ENCODE data around the gene YBX2. TPM values are rescaled to one million over a fixed set of nuclear protein-coding genes. Genes with fewer than 3 reads are reported as not detected.

The YBX2 gene
- total RNA-seq, 1 donor = under 0.01 TPM

Small RNAs within 50 kb of the gene (small RNA-seq; reads per million reads assigned to genes)
- gene AC026954.2 (not detected), gene RF00019 (not detected)

Other genes starting within 250 kb of the YBX2 start
- not detected in 2 replicates for gene CLEC10A, start 214.4 kb downstream of the YBX2 start, total RNA-seq
- gene ASGR2, start 179.8 kb downstream of the YBX2 start, total RNA-seq = not detected in 2 replicates
- 0.79 TPM in 1 of 2 replicates, not detected in the other for gene ASGR1, start 115.3 kb downstream of the YBX2 start, total RNA-seq
- gene DLG4, start 74.8 kb downstream of the YBX2 start, total RNA-seq = 2.5 and 11.8 TPM in 2 replicates
- 304 and 499 TPM in 2 replicates for gene ACADVL, start 74.7 kb downstream of the YBX2 start, total RNA-seq
- gene DVL2, start 60.1 kb downstream of the YBX2 start, total RNA-seq = 82.5 and 91.1 TPM in 2 replicates
- 43.6 and 47.1 TPM in 2 replicates for gene PHF23, start 55.2 kb downstream of the YBX2 start, total RNA-seq
- 155 and 349 TPM in 2 replicates for gene GABARAP, start 52.2 kb downstream of the YBX2 start, total RNA-seq
- 28.7 and 34.3 TPM in 2 replicates for gene CTDNEP1, start 42.9 kb downstream of the YBX2 start, total RNA-seq
- gene ELP5, start 42.4 kb downstream of the YBX2 start, total RNA-seq = 31.0 and 42.6 TPM in 2 replicates
- gene CLDN7, start 32.2 kb downstream of the YBX2 start, total RNA-seq = 3.9 and 15.2 TPM in 2 replicates
- not detected in 2 replicates for gene SLC2A4, start 12.9 kb downstream of the YBX2 start, total RNA-seq
- gene EIF5A, start 13.0 kb upstream of the YBX2 start, total RNA-seq = 237 and 847 TPM in 2 replicates
- 43.2 and 91.3 TPM in 2 replicates for gene GPS2, start 20.7 kb upstream of the YBX2 start, total RNA-seq
- 18.9 and 25.1 TPM in 2 replicates for gene NEURL4, start 34.7 kb upstream of the YBX2 start, total RNA-seq
- gene ACAP1, start 41.9 kb upstream of the YBX2 start, total RNA-seq = under 0.01 and 0.33 TPM in 2 replicates
- 9.4 and 12.6 TPM in 2 replicates for gene KCTD11, start 57.5 kb upstream of the YBX2 start, total RNA-seq
- not detected in 2 replicates for gene TMEM95, start 60.5 kb upstream of the YBX2 start, total RNA-seq
- gene TNK1, start 86.5 kb upstream of the YBX2 start, total RNA-seq = 14.1 and 27.5 TPM in 2 replicates
- 51.8 and 64.1 TPM in 2 replicates for gene PLSCR3, start 99.9 kb upstream of the YBX2 start, total RNA-seq
- 83.7 and 304 TPM in 2 replicates for gene TMEM256, start 109.5 kb upstream of the YBX2 start, total RNA-seq
- gene NLGN2, start 113.2 kb upstream of the YBX2 start, total RNA-seq = 4.9 and 9.8 TPM in 2 replicates
- not detected in 2 replicates for gene SPEM1, start 125.7 kb upstream of the YBX2 start, total RNA-seq
- gene SPEM2, start 131.0 kb upstream of the YBX2 start, total RNA-seq = not detected in 2 replicates
- not detected in 2 replicates for gene SPEM3, start 134.2 kb upstream of the YBX2 start, total RNA-seq
- 8.6 and 16.8 TPM in 2 replicates for gene TMEM102, start 140.8 kb upstream of the YBX2 start, total RNA-seq
- gene FGF11, start 144.9 kb upstream of the YBX2 start, total RNA-seq = 2.1 and 3.9 TPM in 2 replicates
- gene CHRNB1, start 150.4 kb upstream of the YBX2 start, total RNA-seq = 5.7 and 13.0 TPM in 2 replicates
- 33.9 and 36.1 TPM in 2 replicates for gene ZBTB4, start 185.0 kb upstream of the YBX2 start, total RNA-seq
- not detected in 2 replicates for gene SLC35G6, start 186.8 kb upstream of the YBX2 start, total RNA-seq
- gene POLR2A, start 189.7 kb upstream of the YBX2 start, total RNA-seq = 106 and 112 TPM in 2 replicates

All from placental epithelial cell (primary cell).